MG63 (cell line): ENCODE results near the gene PRKD2. TPM values are rescaled to one million over a fixed set of nuclear protein-coding genes. Genes with fewer than 3 reads are reported as not detected.
A peak's percentile ranks its signal among the peaks of the same experiment; 100 is the strongest.
"Not testable (repeated sequence)": the region's sequence is repeated elsewhere in the genome, so short reads cannot be mapped to it uniquely, and the experiment has no call there.

Experiments used
- DNase-seq: peaks from one replicate; pipeline ENCODE4 v3.0.0-alpha.2; 2020
- H3K27me3 ChIP-seq: fragments of 250-450 bp; sonication (Bioruptor Pico); 2 replicates; pipeline ENCODE4 v1.5.1; 2020; ENCODE audit warnings: mild to moderate bottlenecking, moderate library complexity
- H3K36me3 ChIP-seq: fragments of 250-450 bp; sonication (Bioruptor Pico); 2 replicates; pipeline ENCODE4 v1.5.1; 2020; ENCODE audit warnings: mild to moderate bottlenecking, moderate library complexity
- H3K4me3 ChIP-seq: fragments of 250-450 bp; sonication (Bioruptor Pico); 2 replicates; pipeline ENCODE4 v1.5.1; 2020; ENCODE audit warnings: mild to moderate bottlenecking, moderate library complexity
- H3K9me3 ChIP-seq: fragments of 250-450 bp; sonication (Bioruptor Pico); 2 replicates; pipeline ENCODE4 v1.5.1; 2020; ENCODE audit warnings: mild to moderate bottlenecking, moderate library complexity
- total RNA-seq: library from RNA; depleted of rRNA; stranded (reverse); fragments of >200 nt; shearing (Covaris generic); gene quantifications from 2 replicates; pipeline ENCODE4 v1.2.3, GENCODE V29; 2014; ENCODE audit warnings: low replicate concordance

Gene PRKD2
- total RNA-seq, 1 experiment from 2014 or later: 8.6 TPM

DNA sequence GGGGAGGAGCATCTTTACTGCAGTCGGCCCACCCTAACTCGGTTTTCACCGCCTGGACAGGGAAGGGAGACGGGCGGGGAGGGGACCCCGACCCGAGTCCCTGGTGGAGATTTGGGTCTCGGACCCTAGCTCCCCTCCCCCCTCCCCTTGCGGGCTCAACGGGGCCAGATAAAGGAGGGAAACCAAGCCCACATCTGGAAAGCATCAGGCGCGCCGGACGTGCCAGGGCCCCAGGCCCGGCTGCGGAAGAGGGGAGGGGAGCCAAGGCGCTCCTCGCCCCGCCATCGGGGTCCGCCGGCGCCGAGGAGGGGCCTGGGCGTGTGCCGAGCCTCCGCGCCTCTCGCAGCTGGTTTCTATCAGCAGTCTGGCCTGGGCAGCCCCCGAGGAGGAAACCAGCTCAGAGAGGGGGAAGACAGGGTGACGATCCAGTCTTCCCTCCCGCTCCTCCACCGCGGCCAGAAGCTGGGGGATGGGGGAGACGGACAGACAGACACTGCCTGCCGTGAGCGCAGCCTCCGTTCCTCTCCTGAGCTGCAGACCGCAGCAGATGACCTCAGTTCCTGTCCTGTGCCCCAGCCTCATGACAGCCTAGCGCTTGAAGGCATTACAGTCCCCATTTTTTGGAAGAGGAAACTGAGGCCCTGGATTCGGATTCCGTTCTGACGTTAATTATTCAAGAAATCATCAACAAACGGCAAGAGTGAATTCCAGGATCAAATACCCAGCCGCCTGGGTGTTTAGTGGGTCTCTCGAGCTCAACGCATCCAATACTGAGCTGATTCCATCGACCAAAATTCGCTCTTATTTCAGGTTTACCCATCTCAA is 77.3 kb downstream of the PRKD2 start:
- Histone ChIP-seq H3K36me3 (no peaks in the 10 kb centered on the region), H3K27me3 (peaks cover 14% of the 10 kb centered on the region), H3K4me3 (peak overlapping the region; percentile 40), H3K9me3 (no peaks in the 10 kb centered on the region)
- DNase-seq: peak; percentile 60

DNA sequence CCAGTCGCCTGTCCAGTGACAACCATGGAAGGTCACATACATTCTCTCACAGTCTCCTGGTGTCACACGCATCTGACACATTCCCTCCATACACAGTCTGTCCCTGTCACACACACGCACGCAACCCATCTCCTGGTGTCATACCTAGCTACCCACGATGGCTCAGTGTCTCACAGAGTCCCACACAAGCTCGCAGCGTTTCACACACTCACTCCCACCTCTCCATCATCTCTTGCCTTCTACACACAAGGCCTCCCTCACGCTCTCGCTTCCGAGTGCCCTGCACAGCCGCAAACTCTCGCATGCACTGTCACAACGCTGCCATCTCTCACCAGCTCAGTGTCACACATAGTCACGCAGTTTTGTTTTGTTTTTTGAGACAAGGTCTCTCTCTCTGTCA is 79.7 kb downstream of the PRKD2 start:
- Histone ChIP-seq H3K9me3 (no peaks in the 10 kb centered on the region), H3K4me3 (no peak overlapping the region), H3K27me3 (peaks cover 16% of the 10 kb centered on the region), H3K36me3 (no peaks in the 10 kb centered on the region)
- DNase-seq: no peak

DNA sequence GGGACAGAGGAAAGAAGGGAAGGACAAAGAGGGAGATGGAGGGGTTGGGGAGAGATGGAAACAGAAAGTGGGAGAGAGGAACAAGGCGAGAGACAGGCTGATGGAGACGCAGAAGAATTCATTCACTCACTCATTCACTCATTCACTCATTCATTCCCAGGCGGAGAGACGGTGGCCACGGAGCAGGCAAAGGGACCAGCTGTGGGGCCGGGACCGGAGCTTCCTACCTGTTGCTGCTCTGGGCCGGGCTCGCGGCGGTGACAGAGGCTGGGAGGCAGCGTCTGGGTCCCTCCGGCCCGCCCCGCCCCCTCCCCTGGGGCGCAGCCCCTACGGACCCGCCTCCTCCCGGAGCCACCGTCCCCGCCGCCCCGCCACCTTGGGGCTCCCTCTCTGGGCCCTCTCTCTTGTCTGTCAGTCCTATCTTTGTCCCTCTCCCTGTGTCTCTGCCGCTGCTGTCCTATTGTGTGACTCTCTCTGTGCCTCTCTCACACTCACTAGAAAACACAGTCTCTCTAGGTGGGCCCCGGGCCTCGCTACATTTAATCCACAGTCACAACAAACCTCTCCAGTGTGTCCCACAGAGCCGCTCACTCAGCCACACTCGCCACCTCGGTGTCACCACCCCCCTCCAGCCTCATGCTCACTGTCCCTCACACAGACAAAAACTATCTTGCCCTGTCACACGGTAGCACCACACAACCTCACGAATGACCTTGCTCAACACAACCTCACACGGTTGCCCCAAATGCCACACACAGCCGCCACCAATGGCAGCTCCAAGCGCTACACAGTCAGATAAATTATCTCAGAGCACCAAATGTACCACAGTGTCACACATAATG is 80.8 kb downstream of the PRKD2 start, which contains the start of gene GNG8:
GNG8 (minus strand) TSS at position 283 of the 842 bp plus-strand sequence. CDS start 1,520 bp downstream, outside the sequence.
- Histone ChIP-seq H3K9me3 (no peaks in the 10 kb centered on the region), H3K27me3 (peaks cover 16% of the 10 kb centered on the region), H3K4me3 (no peak within 1 kb of the TSS), H3K36me3 (no peaks in the 10 kb centered on the region)
- no peak for DNase-seq

DNA sequence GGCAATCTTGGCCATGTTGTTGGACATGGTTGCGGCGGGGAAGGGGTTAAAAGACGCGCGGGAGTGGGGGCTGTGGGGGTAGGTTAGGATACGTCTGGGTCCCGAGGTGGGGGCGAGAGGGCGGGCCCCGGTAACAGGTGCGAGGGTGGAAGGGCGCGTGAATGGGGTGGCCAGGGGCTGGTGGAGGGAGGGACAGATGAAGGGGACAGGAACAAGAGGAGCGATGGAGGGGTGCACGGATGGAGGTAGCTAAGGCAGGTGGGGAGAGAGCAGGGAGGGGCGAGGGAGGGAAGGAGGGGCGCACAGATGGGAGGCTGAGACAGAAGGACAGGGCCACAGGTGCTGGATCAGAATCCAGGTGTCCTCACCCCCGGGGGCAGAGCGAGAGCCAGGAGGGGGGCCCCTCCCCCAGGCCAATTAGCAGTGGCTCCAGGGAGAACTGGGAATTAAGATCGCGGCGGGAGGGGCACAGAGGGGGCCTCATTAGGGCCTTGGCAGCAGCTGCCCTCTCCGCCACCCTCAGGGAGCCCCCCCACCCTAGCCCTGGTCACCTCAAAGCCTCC is 82.2 kb downstream of the PRKD2 start:
- no peaks in the 10 kb centered on the region for H3K9me3 ChIP-seq
- no peaks in the 10 kb centered on the region for H3K36me3 ChIP-seq
- H3K27me3 ChIP-seq: peaks cover 13% of the 10 kb centered on the region
- no peak for DNase-seq
- H3K4me3 ChIP-seq: no peak overlapping the region

DNA sequence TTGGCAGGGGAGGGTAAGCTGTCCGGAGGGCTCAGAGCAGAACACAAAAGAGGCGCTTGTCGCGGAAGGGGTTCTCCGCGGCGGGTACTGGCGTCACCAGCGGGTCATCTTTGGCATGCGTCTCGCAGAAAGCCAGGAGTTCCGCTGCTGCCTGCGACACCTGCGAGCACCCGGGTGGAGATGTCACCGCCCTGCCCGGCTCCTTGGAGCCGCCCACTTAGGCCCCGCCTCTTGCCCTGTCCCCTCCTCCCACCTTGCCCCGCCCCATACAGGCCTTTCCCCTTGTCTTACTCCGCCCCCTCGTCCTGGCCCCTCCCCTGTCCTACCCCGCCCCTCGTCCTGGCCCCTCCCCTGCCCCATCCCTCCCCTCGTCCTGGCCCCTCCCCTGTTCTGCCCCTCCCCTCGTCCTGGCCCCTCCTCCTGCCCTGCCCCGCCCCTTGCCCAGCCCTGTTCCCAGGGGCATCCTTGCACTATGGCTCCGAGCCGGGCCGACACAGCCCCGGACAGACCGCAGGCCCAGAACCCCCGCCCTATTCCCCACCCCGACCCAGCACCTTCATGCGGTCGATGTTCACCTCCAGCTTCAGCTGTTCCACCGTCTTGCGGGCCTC is 82.8 kb downstream of the PRKD2 start:
- no peak overlapping the region for H3K4me3 ChIP-seq
- H3K9me3 ChIP-seq: no peaks in the 10 kb centered on the region
- no peaks in the 10 kb centered on the region for H3K36me3 ChIP-seq
- peaks cover 11% of the 10 kb centered on the region for H3K27me3 ChIP-seq
- DNase-seq: peak; percentile 59

DNA sequence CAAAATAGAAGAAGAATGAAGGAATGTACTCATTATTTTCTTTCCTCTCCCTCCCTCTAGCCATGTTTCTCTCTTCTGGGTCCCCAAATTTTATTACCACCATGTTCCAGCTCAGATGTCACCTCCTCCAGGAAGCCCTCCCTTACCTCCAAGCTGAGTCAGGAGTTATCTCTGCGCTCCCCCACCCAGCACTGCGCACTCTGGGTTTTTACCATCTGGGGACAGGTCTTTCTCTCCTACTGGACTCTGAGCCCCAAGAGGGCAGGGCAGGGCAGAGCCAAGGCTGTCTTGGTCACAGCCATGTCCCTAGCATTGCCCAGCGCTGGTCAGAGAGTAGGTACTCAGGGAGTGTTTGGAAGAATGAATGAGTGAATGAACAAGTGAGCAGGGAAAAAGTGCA is 83.8 kb downstream of the PRKD2 start:
- H3K27me3 ChIP-seq: peaks cover 10% of the 10 kb centered on the region
- H3K9me3 ChIP-seq: no peaks in the 10 kb centered on the region
- H3K36me3 ChIP-seq: no peaks in the 10 kb centered on the region
- no peak overlapping the region for H3K4me3 ChIP-seq
- DNase-seq: no peak

DNA sequence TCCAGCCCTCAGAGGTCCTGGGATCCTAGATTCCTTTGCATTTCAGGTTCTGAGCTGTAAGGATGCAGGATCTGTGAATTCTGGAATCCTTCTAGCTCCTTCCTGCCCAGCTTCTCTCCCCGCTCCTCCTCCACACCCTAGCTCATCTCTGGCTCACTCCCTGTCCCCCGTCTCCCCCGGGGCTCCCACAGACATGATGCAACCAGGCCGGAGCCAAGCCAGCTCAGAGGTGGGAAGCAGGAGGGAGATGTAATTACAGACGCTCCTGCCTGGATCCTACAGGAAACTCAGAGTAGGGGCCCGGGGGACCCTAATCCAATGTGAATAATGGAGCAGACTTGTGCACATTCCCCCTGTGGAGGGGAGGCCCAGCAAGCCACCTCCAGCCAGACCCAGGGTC is 85.4 kb downstream of the PRKD2 start:
- Histone ChIP-seq H3K36me3 (no peaks in the 10 kb centered on the region), H3K27me3 (peaks cover 7% of the 10 kb centered on the region), H3K9me3 (no peaks in the 10 kb centered on the region), H3K4me3 (no peak overlapping the region)
- no peak for DNase-seq

DNA sequence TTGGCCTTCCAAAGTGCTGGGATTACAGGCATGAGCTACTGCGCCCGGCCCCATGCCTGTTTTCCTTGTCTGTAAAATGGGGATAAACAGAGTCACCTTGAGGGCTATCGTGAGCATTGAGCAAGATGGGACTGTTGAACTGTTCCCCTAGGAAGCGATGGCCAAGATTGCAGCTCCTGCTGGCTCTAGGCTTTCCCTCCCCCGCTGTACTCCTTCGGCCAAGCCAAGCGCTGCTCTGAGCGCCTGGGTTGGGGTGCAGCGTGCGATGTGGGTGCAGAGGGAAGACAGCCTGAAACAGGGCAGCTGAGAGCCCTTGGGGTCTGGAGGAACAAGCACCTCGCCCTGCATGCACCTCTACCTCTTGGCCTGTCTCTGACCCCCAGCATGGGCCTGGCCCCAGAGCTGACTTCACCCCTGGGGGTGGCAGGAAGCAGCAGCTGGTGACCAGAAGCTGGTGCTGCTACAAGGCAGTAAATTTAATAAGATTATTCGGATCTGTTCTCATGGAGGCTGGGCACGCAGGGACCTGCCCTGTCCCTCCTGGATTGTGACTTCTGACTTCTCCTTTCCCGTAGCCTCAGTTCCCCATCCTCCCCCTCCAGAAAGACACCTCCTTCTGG is 86.2 kb downstream of the PRKD2 start:
- no peak for DNase-seq
- Histone ChIP-seq H3K4me3 (no peak overlapping the region), H3K9me3 (no peaks in the 10 kb centered on the region), H3K27me3 (peaks cover 7% of the 10 kb centered on the region), H3K36me3 (no peaks in the 10 kb centered on the region)

DNA sequence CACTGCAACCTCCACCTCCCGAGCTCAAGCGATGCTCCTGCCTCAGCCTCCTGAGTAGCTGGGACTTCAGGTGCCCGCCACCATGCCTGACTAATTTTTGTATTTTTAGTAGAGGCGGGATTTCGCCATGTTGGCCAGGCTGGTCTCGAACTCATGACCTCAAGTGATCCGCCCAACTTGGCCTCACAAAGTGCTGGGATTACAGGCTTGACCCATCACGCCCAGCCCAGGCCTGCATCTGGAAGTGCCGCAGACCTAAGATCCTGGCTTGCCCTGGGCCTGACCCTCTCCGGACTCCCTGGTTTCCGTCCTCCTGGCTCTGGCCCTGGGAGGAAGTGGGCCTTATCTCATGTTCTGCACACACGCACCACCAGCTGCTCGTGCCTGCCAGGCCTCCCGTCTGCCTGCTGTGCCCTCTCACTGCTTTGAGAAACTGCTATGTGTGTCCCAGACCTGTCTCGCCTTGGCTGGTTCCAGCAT is 87.3 kb downstream of the PRKD2 start:
- H3K9me3 ChIP-seq: no peaks in the 10 kb centered on the region
- H3K36me3 ChIP-seq: no peaks in the 10 kb centered on the region
- no peak for DNase-seq
- no peak overlapping the region for H3K4me3 ChIP-seq
- peaks cover 2% of the 10 kb centered on the region; the same call in 1 of the 2 replicates for H3K27me3 ChIP-seq

DNA sequence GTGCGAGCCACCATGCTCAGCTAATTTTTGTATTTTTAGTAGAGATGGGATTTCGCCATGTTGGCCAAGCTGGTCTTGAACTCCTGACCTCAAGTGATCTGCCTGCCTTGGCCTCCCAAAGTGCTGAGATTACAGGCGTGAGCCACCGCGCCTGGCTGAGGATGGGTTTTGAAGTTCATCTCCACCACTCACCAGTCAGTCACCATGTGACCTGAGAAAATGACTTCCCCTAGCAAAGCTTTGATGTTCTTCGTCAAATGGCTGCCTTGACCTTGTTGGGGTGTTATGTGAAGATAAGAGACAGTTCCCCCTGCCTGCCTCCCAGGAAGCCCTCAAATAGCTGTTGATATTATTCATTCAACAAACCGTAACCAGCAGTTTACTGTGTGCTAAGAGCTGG is 87.9 kb downstream of the PRKD2 start:
- H3K27me3 ChIP-seq, H3K4me3 ChIP-seq, H3K9me3 ChIP-seq, H3K36me3 ChIP-seq, DNase-seq: not testable (repeated sequence)

DNA sequence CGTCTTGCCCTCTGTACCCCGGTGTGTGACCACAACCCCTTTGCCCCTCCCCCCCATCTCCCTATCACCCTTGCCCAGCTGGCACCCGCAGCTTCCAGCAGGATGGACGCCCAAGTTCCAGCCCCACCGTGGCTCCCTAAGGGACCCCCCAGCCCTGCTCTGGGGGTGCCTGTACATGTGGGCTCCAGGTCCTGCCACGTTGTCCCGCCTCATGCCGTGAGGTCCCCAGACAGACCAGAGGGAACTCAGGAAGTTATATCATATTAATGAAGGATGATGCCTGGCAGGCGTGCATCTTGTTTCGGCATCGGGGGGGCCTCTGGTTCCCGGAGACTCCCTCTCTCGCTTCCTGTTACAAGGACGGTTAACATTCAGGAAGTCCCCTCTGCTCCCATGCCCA is 90.5 kb downstream of the PRKD2 start:
- H3K9me3 ChIP-seq: no peaks in the 10 kb centered on the region
- H3K27me3 ChIP-seq: no peaks in the 10 kb centered on the region
- DNase-seq: no peak
- no peak overlapping the region for H3K4me3 ChIP-seq
- H3K36me3 ChIP-seq: no peaks in the 10 kb centered on the region

DNA sequence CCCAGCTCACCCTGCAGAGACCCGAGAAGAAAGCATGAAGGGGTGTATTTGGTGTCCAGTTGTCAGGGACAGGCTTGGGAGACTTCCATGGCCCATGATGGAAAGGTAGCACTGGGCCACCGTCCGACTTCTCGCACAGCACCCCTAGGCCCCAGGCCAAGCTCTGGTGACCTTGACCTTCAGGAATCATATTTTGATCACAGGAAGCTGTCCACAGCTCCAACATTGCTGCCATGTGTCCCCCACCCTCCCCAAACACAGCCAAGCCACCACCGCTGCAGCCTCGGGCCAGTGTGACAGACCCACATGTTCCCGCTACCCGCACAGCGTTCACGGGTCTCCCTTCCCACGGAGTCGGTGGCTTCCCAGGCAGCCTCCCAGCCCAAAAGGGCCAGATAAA is 91.2 kb downstream of the PRKD2 start:
- Histone ChIP-seq H3K9me3 (no peaks in the 10 kb centered on the region), H3K36me3 (no peaks in the 10 kb centered on the region), H3K27me3 (no peaks in the 10 kb centered on the region), H3K4me3 (no peak overlapping the region)
- DNase-seq: no peak

DNA sequence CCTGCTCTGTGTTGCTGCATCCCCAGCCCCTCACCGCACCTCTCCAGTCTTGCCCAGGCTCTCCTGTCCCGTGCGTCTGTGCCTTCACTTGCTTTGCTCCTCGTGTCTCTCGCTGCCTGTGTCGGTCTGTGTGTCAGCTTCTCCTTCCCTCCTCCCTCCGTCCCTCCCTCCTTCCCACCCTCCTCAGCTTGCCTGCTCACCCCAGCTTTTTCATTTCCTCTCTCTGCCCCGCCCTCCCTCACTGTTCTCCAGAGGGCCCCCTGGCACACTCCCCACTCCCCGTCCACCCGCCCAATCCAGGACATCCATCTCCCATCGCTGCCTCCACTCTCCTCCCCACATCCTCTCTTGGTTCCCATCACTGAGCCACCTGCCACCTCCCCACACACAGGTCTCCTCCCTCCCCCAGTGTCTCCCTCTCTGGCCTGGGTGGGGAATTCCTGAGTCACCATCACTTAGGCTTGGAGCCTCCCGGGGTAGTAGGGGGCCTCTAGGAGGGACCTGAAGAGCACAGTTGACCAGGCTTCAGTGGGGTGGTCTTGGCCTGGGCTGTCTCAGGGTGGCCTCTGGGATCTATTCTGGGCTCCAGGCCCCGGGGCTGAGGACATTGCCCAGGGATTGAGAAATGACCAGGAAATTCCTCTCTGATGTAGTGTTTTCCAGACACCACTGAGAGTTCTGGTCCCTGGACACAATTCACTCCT is 91.8 kb downstream of the PRKD2 start, which contains the start of gene PTGIR:
PTGIR (minus strand) TSS at position 132 of the 704 bp plus-strand sequence. CDS start 864 bp downstream, outside the sequence.
- no peaks in the 10 kb centered on the region for H3K36me3 ChIP-seq
- peak; percentile 25 for DNase-seq
- no peaks in the 10 kb centered on the region for H3K27me3 ChIP-seq
- no peaks in the 10 kb centered on the region for H3K9me3 ChIP-seq
- no peak within 1 kb of the TSS for H3K4me3 ChIP-seq
